Activated CD8-positive, alpha-beta memory T cell treated with anti-CD3 and anti-CD28 coated beads for 36 hours (primary cell): Measurements from ENCODE around the gene YKT6. TPM values are rescaled to one million over a fixed set of nuclear protein-coding genes. Genes with fewer than 3 reads are reported as not detected.

Source experiments
- CTCF ChIA-PET: fragments of 350-600 bp; sonication (Branson Sonifier 250); formaldehyde crosslinking; loops from one replicate; lab custom pipeline; 2021; ENCODE audit warnings: antibody characterized with exemption; lab: Charles Lee
- POLR2A ChIA-PET: fragments of 350-600 bp; sonication (Branson Sonifier 250); formaldehyde crosslinking; loops from one replicate; lab custom pipeline; 2021; ENCODE audit warnings: antibody characterized with exemption; lab: Charles Lee
- total RNA-seq, 2 experiments: library from RNA; stranded (reverse); gene quantifications; one replicate each; pipeline ENCODE4 v1.2.3, GENCODE V29; 2021

YKT6 gene
- total RNA-seq, 2 experiments from 2014 or later, result 81.0 to 83.9 TPM

DNA sequence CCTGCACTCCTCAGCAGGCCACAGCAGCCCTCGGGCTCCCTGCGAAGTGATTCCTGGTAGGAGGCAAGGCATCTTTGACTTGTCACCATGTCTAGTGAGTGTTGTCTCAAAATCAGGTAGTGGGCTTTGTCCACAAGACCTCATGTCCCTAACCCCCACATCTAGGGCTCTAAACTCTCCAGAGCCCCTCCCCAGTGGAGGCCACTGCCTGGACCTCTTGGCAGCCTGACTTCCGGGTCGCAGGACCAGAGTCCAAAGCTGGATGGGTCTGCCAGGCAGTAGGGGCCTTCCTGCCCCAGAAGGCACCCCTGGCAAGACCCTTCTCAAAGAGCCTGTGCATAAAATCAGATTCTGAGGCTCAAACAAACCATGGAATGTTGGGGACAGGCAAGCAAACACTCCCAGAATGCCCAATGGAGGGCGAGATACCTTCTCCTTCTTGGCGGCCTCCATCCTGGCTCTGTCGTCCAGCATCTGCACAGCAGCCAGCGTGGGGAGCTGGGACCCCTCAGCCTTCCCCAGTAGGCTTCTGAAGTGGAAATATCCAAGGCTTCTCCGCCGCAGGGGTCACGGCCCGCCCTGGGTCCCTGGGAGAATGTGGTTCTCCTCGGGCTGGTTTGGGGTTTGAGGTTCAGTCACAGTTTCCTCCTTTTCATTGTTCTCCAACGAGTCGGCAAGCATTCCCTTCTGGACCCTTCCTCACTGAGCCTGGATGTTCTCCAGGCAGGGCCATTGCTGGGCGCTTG, 12.1 kb upstream of the YKT6 start:
- POLR2A ChIA-PET, result no interaction called here
- CTCF ChIA-PET, result no interaction called here

DNA sequence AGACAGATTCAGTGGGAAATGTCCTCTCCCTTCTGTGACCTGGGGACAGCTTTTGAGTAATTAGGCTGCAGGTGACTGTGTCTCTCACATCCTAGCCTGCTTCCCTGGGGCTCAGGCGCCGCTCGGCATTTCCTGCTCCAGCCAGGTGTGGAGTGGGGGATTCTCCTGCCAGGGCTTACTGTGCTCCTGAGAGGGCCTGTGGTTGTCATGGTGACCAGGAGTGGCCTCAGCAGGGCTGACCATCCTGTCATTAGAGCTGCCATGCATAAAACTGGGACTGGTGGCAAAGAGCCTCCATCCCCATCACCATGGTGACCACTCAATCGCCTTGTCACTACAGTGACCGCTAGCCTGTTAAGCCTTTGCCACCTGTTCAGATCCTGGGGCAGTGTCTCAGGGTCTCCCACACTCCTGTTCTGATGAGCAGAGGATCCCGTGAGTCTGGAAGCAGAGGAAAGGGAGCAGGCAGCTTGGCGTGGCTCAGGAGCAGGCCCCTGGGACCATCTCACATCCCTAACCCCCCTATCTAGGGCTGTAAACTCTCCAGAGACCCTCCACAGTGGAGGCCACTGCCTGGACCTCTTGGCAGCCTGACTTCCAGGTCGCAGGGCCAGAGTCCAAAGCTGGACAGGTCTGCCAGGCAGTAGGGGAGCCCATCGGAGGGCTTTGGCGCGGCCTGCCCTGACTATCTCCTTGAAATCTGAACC, 11.3 kb upstream of the YKT6 start, which contains the start of gene GCK:
GCK (minus strand) TSS at position 154 of the 707 bp plus-strand sequence. CDS start 486 bp downstream, outside the sequence.
- ChIA-PET CTCF (no interaction called here), POLR2A (no interaction called here)

DNA sequence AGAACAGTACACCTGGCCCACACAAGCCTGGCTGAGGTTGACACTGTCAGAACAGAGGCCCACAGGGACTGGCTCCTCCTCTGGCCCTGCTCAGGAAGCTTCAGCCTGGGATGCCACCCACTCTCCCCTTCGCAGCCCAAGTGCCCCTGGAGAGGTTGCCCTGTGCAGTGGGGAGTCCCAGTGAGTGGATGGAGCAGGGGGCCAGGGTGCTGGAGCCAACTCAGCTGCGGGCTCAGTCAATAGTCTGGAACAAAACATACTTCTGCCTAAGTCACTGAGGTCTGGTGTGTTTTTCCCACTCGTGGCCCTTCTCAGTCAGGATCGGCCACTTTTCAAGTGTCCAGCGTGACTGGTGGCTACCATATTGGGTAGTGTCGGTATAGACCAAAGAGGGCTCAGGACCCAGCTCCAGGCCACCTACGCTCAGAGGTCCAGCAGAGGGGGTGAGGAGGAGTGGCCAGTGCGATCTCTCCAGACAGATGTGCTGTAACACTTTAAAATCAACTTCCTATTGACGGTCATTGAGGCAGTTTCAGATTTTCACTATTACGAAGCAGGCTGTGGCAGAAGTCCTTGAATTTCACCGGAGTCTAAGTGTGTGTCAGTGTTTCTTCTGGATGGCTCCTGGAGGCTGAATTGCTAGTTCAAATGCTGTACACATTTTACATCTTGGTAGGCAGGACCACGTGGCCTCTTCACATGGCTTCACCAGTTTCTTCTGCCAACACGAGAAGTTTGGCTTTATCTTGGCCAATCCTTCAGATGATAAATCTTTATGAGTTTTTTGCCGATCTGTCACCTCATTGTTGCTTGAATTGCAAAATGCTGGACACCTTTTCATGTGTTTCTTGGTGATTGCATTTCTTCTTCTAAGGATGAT, 10.5 kb upstream of the YKT6 start:
- POLR2A ChIA-PET, result no interaction called here
- CTCF ChIA-PET, result no interaction called here

GRCh38 chr7:44191171-44191570, 9.6 kb upstream of the YKT6 start:
- ChIA-PET POLR2A (no interaction called here), CTCF (no interaction called here)

DNA sequence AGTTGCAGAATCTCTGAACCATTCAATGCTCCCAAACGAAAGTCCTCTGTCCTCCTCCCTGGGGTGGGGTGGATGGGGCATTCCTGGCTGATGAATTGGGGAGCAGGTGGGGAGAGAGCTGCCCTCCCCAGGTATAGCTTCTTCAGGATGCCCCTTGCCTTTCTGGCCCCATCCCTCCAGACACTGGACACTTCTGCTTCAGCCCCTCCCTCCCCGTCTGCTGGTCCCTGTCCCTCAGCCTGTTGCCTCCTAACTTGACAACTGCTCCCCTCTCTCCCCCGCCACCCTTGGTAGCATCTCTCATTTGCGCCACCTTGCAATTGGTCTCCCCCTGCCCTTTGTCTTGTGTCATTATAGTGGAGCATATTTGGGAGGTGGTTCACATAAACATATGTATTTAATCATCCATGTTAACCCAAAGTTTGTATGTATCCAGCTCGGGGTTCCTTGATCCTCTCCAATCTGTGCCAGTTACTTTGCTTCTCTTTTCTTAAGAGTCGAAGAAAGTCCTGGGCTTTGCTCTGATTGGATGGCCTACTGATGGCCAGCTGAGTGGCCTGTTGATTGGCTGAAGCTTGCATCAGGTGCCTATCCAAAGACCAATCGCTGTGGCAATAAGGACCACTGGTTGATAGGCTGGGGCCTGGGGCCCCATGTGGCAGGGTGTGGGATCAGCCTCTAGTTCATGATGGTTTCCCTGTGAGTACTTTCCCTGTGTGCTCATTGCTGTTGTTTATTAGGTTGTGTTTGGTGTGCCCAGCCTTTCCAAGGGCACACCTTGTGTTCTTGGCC, 7.6 kb upstream of the YKT6 start:
- ChIA-PET CTCF (no interaction called here), POLR2A (no interaction called here)

DNA sequence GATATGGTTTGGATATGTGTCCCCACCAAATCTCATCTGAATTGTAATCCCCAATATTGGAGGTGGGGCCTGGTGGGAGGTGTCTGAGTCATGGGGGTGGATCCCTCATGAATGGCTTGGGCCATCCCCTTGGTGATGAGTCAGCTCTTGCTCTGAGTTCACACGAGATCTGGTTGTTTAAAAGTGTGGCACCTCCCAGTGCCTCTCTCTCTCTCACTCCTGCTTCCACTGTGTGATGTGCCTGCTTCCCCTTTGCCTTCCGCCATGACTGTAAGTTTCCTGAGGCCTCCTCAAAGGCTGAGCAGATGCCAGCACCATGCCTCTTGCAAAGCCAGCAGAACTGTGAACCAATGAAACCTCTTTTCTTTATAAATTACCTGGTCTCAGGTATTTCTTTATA, 6.7 kb upstream of the YKT6 start:
- POLR2A ChIA-PET, result interaction anchor here (0.7 kb wide), 1 partner anchor 149 kb away, joined by 3 read pairs; no protein-coding TSS in a partner anchor
- CTCF ChIA-PET, result no interaction called here

DNA sequence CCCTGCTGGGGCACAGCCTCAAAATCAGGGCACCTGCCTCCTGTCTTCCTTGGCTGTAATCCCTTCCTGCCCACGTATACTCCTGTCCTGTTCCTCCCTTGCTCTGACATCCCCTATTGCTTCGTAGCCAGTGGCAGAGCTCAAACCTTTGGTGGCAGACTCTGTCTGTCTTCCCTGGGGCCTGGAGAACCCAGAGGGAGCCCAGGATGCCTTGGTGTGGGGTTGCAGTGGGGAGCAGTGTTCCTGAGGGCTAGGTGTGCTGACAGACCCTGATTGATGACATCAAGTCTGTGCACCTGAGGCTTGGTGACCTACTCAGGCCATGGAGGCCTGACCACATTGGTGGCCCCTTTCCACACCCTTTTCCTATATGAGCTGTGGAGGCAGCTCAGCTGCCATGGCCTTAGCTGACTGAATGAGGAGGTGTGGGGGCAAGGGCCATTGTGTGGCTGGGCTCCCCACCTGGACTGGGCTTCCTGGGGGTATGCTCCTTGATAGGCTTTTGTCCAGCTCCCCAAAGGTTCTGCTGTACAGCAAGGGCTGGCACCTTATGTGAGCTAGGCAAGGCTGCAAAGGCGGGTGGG, 6.1 kb upstream of the YKT6 start:
- ChIA-PET CTCF (no interaction called here), POLR2A (interaction anchor here (0.7 kb wide), 1 partner anchor 149 kb away, joined by 3 read pairs; no protein-coding TSS in a partner anchor)

DNA sequence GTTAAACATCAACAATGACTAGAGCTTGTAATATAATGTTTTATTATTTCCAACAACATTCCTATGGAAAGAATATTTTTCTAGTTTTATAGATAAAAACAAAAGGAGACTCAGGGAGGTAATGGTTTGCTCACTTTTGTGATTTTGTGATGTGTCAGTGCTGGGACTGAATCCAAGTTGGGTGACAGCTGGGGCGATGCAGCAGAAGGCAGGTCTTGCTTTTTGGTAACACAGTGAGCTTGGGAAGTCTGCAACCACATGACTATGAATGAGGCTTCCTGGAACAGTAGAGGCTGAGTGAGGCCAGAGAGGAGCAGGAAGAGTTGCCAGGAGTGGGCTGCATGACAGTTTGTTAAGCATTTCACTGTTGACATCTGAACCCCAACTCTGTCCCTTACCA, 4.9 kb upstream of the YKT6 start:
- CTCF ChIA-PET, result no interaction called here
- POLR2A ChIA-PET, result no interaction called here

- ChIA-PET CTCF (no interaction called here), POLR2A (no interaction called here)
These were observed 4.3 kb upstream of the YKT6 start for GRCh38 chr7:44196450-44196872.

DNA sequence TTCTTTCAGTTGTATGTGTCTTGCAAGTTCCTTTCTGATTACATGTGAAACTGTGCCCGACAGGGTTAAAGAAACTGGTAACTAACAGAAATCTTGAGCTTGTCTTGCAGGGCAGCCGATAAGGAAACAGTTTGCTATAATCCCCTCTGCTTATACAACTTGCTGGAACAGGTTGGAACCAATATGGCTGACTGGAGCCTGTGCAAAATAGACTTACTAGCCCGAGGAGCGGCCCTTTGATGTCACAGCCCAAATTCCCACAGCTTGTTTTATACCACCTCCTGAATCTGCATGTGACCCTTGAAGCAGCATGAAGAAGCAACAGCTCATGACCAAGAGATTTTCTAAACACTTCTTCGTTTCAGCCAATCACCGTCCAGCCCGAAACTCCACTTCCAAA, 3.3 kb upstream of the YKT6 start:
- ChIA-PET CTCF (no interaction called here), POLR2A (no interaction called here)

DNA sequence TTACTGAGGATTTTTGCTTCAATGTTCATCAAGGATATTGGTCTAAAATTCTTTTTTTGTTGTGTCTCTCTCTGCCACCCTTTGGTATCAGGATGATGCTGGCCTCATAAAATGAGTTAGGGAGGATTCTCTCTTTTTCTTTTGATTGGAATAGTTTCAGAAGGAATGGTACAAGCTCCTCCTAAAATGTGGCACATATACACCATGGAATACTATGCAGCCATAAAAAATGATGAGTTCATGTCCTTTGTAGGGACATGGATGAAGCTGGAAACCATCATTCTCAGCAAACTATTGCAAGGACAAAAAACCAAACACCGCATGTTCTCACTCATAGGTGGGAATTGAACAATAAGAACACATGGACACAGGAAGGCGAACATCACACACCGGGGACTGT, 615 bp upstream of the YKT6 start:
- POLR2A ChIA-PET, result interaction anchor here (0.7 to 1.0 kb wide), 3 partner anchors 75 to 135 kb away, joined by 3 to 6 read pairs (median 3); partner anchors contain the start of gene PGAM2
- CTCF ChIA-PET, result interaction anchor here (1.0 to 1.4 kb wide), 2 partner anchors 130 to 364 kb away, joined by 3 read pairs; no protein-coding TSS in a partner anchor

GRCh38 chr7:44201813-44202212, 1.0 kb downstream of the YKT6 start:
- CTCF ChIA-PET, result no interaction called here
- POLR2A ChIA-PET, result interaction anchor here (0.9 kb wide), 1 partner anchor 56 kb away, joined by 3 read pairs; no protein-coding TSS in a partner anchor

DNA sequence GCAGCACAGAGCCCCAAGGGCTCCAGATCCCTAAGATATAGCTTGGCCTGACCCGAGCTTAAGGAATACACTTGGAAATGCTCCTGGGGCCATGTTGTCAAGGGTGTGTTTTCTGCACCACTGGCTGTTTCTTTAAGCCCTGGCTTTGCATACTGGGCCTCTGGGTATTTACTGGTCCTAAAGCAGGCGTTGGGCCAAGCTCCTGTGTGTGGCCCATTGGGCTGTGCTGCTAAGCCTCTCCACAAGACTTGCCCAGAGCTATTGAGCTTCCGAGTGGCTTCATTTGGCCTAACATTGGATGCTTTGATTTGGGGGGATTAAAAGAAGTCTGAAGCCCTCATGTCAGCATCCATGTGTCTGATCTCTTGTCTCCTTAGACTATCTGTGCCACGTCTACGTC, 5.2 kb downstream of the YKT6 start:
- CTCF ChIA-PET, result no interaction called here
- POLR2A ChIA-PET, result no interaction called here

DNA sequence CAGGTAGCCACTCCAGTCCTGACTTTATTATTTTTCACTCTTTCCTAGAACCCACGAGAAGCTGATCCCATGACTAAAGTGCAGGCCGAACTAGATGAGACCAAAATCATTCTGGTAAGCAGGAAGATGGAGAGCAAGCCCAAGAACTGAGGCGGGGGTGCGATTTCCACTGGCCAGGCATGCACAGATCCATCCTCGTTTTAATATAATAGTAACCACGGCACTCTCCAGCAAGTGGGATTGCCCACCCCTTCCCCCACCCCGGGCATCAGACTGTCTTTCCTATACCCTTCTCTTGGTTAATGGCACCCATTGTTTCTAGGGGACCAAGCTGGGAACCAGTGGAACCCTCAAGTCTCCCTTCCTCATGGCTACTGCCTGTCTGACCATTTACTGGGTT, 7.3 kb downstream of the YKT6 start:
- POLR2A ChIA-PET, result no interaction called here

GRCh38 chr7:44210107-44210506, 9.3 kb downstream of the YKT6 start:
- POLR2A ChIA-PET, result no interaction called here
- CTCF ChIA-PET, result no interaction called here

More for the DNA sequence above, 7.3 kb downstream of the YKT6 start:
- CTCF ChIA-PET, result no interaction called here

DNA sequence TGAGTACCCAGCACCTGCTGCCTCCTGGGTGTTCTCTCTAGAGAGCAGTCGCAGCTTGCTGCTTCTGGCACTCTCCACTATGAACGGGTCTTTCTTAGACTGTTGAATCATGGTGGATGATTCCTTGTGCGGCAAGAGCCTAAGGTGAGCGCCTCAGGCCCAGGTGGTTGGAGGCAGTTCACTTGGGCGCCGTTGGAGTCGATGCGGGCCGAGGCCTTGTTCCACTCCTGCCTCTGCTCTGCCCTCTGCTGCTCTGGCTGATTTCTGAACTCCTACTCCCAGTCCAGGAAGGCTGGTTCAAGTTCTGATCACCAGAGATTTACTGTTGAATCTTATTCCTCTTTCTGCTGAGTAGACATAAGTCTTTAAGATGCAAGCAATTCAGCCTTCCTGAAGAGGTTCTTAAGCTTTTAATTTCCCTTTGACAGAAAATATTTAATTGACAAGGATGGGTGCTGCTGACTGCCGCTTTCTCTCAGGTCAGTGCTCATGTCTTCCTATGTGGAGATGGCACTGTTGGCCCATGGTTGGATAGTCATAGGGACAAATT, 10.4 kb downstream of the YKT6 start:
- ChIA-PET POLR2A (no interaction called here), CTCF (no interaction called here)

- CTCF ChIA-PET, result no interaction called here
These were observed 11.2 kb downstream of the YKT6 start for GRCh38 chr7:44212018-44212417.

GRCh38 chr7:44212581-44213184, 11.9 kb downstream of the YKT6 start:
- POLR2A ChIA-PET, result no interaction called here

More at GRCh38 chr7:44212018-44212417, 11.2 kb downstream of the YKT6 start:
- POLR2A ChIA-PET, result interaction anchor here (0.6 kb wide), 1 partner anchor 196 kb away, joined by 7 read pairs; no protein-coding TSS in a partner anchor

More at GRCh38 chr7:44212581-44213184, 11.9 kb downstream of the YKT6 start:
- CTCF ChIA-PET, result no interaction called here
